H1 (cell line): ENCODE measurements around the gene F5. TPM values are rescaled to one million over a fixed set of nuclear protein-coding genes. Genes with fewer than 3 reads are reported as not detected.
A peak's percentile ranks its signal among the peaks of the same experiment; 100 is the strongest.

ENCODE experiments used
- SIN3A ChIP-seq, 2 experiments: IDR thresholded peaks in 1 of 2; conservative IDR thresholded peaks in 1 of 2; 2 replicates each; pipeline ENCODE4 v1.6.1; 2011 to 2012; ENCODE audit warnings: low read length in 2 of 2, improper control_type of control experiment in 1 of 2, low read depth in 1 of 2, mild to moderate bottlenecking in 1 of 2
- polyA plus RNA-seq, 7 experiments: library from polyadenylated mRNA; depleted of rRNA in 3 of 7; stranded (reverse) in 5 of 7; unstranded in 2 of 7; fragments of >200 nt in 5 of 7; fragments of 200-250 nt in 2 of 7; gene quantifications; 1 replicate in 5 of 7; 2 replicates in 1 of 7; 4 replicates in 1 of 7; pipeline versions ENCODE4 v1.2.1 to v1.2.3, GENCODE V29; 2011 to 2013; ENCODE audit warnings: missing spikeins in 2 of 7, mixed read lengths in 2 of 7
- total RNA-seq: library from RNA; stranded (reverse); fragmentation: NEBNext Ultra II Directional; extraction: Animal tissue kit (Norgen Biotek cat#: 25700); gene quantifications from 2 replicates; pipeline ENCODE4 v1.2.1, GENCODE V29; 2021
- TF ChIP-seq, protein P1 (sequence below), 3 experiments: IDR thresholded peaks; 1 replicate in 2 of 3; 2 replicates in 1 of 3; pipeline versions ENCODE4 v1.5.1 to v1.6.1; 2011; ENCODE audit warnings: low read length in 3 of 3, mild to moderate bottlenecking in 3 of 3, inconsistent platforms in 2 of 3, low read depth in 1 of 3, moderate library complexity in 1 of 3; ENCODE audit not compliant: insufficient read depth in 1 of 3; ENCODE audit errors: control extremely low read depth in 1 of 3

Gene F5
- total and polyA plus RNA-seq, 2 of the 8 experiments (the other 6 are each of a cell fraction or from before 2014, with no cell fraction given): 0.04 to 0.06 TPM

GRCh38 chr1:169595764-169596711 is 9.8 kb upstream of the F5 start (continued):
- TF ChIP-seq, protein P1, sequence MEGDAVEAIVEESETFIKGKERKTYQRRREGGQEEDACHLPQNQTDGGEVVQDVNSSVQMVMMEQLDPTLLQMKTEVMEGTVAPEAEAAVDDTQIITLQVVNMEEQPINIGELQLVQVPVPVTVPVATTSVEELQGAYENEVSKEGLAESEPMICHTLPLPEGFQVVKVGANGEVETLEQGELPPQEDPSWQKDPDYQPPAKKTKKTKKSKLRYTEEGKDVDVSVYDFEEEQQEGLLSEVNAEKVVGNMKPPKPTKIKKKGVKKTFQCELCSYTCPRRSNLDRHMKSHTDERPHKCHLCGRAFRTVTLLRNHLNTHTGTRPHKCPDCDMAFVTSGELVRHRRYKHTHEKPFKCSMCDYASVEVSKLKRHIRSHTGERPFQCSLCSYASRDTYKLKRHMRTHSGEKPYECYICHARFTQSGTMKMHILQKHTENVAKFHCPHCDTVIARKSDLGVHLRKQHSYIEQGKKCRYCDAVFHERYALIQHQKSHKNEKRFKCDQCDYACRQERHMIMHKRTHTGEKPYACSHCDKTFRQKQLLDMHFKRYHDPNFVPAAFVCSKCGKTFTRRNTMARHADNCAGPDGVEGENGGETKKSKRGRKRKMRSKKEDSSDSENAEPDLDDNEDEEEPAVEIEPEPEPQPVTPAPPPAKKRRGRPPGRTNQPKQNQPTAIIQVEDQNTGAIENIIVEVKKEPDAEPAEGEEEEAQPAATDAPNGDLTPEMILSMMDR (IDR thresholded peaks at IDR 0.05; ENCODE audit: control extremely low read depth in 1 of 3, insufficient read depth in 1 of 3, low read depth in 1 of 3, low read length in 3 of 3): no peak
- TF ChIP-seq SIN3A (conservative IDR thresholded peaks at IDR 0.05 in 1 of 2, IDR thresholded peaks at IDR 0.05 in 1 of 2; ENCODE audit: low read depth in 1 of 2, low read length in 2 of 2): peak; percentile 88 to 93; a peak in 3 of 4 replicates
